ENCODE data around the gene SEMA3A.

Gene SEMA3A

DNA sequence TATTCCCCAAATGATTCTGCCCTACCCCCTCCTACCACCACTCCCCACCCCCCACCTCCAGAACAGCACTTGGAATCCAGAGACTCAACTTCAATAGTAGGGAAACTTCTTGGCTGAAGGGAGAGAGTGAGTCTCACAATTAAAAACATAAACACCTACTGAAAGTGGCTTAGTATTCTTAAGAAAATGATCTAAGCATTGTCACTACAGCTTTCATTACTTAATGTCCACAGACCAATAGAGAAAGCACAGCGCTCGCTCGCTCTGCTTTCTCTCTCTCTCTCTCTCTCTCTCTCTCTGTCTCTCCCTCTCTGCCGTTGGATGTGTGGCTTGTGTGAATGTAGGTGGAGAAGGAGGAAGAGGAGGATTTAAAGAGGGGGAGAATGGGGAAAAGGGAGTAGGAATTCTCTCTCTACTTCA is 1.5 kb upstream of the SEMA3A start:
- DNase-seq (ENCODE audit: low read depth in 2 of 2), result no peak

DNA sequence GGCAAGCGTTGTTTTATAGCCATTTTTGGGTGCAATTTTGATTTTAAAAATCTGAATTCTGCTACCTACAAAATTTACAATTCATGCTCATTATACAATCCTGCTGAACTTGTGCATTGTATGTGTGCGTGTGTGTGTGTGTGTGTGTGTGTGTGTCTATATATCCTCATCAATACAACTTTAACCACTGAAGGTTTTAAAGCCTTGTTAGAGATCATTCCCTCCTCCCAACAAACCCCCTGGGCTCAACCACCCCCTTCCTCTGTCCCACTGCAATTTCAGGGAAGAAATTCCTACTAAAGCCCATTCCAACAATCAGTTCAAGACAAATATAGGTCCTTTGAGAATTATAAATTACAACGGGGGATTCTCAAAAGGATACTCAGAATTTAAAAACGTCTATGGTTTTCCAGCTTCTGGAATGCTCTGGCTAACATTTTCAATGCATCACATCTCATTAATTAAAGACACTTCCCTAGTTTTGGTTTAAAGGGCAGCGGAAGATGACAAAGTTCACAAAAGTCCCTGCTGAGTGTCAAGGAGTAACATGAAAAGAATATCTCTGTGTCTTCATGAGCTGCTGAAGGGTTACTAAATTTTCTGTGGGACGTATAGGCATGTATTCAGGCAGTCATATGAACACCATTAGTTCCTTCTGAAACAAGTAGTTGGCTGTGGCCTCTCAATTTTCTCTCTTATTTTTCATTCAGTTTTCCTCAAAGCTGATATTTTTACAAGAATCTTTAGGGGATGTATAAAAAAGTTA is 889 bp upstream of the SEMA3A start:
- DNase-seq (ENCODE audit: low read depth in 2 of 2), result no peak

DNA sequence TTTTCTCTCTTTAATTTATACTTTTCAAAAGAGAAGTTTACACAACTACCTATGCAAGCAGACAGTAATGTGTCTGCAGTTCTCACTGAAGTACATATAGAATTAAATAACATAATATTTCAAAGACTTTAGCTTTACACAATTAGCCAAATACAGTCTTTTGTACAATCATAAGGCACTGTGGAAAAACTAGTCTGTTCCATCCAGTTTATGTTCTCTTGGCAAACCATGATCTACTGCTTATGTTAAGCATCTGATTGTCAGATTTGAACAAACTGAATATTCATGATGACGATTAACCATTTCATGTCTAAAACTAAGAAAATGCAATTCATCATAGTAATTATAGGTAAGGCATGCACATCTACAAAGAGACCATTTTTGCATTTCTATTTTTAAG is 842 bp downstream of the SEMA3A start:
- no peak for DNase-seq (ENCODE audit: low read depth in 2 of 2)

DNA sequence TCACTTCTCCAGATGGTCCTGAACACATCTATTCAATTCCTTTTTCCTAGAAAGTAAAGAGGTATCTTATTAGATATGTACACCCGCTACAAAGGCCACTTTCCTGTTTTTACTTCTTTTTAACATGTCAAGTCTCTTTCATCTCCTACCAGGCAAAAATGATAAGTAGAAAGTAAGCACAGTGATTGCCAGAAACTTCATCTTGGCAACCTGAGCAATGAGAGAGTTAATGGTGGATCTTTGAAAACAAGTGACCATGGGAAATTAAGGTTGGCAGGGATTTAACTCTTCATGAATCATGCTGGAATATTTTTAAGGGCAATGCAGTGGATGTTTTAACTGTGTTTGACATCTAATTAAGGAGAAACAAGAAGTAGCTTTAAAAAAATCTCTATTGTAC is 2.7 kb downstream of the SEMA3A start:
- DNase-seq (ENCODE audit: low read depth in 2 of 2), result no peak

DNA sequence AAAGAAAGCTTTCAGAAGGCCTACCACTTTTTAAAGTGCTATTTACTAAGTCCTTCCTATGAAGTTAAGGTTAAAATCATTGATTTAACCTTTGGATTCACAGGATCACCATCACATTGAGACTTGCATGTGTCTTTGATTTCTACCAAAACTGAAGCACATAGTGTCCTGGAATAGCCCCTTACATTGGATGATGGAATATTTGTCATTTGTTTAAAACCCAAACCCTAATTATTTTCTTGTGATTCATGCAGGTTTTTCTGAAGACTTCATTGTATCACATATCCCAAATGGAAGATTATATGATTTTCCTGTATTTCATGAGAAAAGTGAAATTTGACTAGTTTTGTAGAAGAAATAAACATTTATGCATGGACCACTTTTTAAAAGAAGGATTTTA is 3.3 kb downstream of the SEMA3A start:
- no peak for DNase-seq (ENCODE audit: low read depth in 2 of 2)

DNA sequence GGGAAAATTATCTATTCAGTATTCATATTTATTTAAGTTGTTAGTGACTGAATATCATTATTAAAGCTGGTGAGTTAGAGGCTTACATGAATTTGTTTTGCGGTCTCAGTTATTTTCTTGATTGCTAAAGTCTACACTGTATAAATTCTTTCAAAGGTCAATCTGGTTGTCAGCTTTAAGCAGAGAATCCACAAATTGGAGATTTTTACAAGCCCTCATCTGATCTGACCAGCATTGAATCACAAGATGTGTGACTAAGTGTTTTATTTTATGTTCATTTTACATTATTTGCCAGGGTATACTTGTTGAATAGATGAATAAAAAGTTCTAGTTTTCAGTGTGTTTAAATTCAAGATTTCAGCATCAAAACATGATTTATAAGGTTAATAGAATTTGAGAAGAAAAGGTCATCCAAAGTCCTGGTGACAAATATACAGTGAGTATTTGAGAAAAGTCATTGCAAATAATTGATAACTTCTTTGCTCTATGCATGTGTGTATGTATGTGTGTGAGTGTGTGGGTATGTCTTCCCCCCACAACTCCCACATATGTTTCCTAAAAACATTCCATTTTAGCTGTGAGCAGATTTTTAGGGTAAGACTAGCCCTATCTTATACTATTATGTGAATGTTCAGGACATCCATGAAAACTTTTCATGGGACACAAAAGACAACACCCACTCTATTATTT is 4.4 kb downstream of the SEMA3A start:
- DNase-seq (ENCODE audit: low read depth in 2 of 2), result no peak

DNA sequence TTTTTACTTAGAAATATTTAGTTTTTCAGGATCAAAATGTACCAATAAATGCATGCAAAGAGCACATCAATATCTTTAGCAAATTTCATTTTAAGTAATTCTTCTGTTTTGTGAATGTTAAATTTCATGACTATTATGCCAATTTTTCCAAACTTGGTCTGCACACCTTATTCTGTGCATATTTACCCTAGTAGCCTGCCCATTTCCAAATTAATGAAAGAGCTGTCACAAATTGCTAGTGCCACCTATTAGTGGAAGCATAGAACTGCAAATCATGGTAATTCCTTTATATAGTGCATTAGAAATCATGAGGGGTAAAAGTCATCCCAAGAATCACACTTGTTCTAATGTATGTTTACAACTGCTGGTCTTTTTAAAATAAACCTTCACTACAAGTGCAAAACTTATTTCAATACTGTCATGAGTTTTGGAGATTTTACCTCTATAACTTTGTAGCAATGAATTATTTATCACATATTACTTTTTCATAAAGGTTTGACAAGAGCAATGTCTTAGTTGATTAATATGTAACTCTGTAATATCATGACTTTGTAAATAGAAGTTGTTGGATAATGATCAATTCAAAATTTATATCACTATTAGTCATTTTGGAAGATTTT is 5.7 kb downstream of the SEMA3A start:
- DNase-seq (ENCODE audit: low read depth in 2 of 2), result no peak

DNA sequence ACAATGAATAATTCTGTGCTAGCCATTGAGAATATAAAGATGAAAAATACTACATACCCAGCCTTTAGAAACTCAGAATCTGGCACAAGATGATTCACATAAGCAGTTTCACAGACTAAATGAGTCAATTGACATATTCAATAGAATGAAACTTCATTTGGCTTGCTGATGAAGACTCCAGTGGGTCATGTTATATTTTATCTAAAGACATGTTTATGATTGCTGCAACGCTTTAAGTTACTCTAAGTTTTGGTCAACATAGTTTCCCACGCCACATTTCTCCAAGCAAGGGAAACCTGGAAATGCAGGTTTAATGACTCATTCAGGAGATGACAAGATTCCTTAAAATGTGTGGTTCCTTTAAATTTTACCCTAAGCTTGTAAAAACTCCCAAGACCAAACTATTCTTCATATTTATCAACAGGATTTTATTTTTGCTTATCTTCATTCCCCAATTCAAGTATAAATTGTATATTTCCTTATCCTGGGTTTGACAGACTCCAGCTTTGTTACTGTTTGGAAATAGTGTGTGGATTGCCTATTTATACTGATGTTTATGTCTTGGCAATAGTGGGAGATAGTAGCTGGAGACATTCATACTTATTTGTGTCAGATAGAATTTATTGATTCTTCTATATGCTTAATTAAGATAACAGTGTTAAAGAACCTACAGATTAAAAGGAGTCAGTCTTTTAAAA is 6.6 kb downstream of the SEMA3A start:
- DNase-seq (ENCODE audit: low read depth in 2 of 2), result no peak

DNA sequence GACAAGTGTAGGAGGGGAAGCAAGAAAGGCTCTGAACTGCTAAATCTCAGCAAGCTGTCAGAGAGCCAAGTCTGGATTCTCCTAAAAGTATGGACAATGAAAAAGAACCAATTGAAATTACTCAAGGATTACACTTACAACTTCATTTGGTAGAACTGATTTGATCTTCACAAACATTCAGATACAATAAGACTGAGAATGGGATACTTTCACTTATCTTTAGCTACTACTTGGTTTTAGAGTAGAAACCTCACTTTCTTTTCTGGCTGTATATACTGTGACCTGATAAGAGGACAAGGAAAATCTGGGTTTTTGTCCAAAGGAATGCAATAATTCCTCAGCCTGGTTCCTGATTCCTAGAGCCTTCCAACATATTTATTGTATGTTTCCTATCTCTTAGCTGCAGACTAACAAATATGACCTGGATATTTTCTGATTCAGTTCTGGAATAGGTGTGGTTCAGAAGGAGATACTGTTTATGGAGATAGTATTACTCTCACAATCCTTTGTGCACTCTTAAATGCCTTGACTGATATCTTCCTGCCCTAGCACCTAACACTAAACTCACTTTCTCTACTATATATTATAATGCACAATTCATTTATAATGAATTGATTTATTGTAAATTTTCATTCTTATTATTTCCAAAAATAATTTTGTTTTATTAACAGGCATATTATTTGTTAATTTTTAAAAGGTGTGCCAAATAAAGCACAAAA is 7.3 kb downstream of the SEMA3A start:
- no peak for DNase-seq (ENCODE audit: low read depth in 2 of 2)

DNA sequence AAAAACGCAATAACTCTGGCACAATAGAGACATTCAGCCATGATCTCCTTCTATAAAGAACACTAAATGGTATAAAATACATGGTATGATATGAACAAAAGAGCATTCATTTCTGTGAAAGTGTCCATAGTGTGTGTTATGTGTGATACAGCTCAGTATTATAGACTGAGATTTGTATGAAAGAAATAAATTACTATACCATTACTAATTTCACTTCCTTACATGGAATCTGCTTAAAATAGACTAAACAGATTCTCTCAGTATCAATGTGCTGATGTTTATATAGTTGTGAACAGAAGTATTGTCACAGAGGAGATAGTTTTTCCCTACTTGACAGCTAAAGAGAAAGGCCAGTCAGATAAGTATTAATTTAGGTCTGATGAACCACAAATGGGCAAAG is 10.8 kb downstream of the SEMA3A start:
- DNase-seq (ENCODE audit: low read depth in 2 of 2), result no peak

DNA sequence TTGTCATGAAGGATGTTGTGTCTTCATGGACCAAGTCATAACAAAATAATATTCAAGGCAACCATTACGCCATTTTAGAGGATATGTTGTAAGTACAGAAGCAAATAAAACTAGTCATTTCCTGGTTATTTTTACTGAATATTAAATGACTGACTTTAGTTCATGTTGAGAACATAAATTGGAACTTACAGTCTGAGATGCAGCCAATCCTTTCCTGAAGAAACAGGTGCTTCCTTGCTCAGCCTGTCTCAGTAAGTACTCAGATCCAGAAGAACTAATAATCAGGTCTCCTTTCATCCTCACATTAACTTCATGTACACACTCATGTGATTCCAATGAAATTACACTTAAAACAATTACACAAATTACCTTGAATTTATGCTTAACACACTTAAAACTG is 12.3 kb downstream of the SEMA3A start:
- DNase-seq (ENCODE audit: low read depth in 2 of 2), result no peak

DNA sequence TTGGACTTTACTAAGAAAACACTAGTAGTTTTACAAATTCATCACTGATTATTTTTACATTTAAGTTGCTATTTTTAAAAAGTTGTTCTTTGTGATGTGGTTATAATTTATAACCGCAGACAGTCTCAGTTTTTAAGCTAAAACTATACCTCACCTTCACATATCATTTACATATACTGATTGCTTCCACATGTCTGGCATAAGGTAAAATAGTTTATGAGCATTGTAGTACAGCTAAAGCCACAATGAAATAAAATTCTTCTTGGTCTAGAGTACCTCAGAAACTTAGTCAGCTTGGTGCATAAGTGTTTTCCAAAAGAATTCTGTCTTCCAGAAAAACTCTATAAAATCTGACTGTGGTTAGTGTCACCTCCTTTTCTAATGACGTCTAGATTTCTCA is 13.0 kb downstream of the SEMA3A start:
- no peak for DNase-seq (ENCODE audit: low read depth in 2 of 2)

DNA sequence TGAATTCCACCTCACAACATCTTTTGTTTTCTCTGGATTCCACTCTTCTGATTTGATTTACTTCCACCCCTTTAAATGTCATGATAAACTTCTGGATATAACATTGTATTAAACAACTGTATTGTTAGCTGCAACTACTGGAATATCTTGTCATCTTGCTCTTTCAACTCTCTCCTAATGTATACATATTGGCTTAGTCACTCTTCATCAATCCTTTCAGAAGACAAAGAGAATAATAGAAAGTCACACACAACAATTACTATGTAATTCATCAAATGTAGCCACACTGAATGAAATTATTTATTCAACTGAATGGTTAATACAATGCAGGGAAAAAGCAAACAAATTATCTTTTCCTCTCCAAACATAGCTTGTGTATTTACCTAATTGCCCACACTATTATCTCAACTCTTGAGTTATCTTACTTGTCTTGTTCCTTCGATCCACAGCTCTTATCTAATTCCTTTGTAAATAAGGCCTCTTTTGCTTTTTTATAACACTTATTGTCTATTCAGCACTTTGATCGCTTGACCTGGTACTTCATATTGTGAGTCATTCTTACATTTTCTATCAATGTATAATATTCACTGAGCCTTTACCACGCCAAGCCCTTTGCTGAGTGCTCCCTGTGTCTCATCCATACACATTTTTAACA is 16.7 kb downstream of the SEMA3A start:
- no peak for DNase-seq (ENCODE audit: low read depth in 2 of 2)

DNA sequence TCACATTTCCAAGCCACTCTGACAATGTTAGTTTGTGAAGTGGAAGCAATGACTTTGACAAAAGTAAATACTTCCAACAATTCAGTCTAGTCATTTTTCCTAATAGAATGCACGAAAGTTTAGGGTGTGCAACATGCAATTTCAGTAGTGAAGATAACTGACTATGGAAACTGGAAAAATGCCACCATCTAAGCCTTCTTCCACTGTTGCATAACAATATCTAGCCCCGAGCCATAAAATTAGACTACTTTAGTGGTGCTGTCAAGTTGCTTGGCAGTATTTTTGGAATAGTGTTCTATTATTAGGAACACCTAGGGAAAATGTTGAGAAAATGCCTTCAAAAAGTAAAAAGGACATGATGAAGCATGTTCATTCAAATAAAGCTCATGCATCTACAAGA is 17.9 kb downstream of the SEMA3A start:
- no peak for DNase-seq (ENCODE audit: low read depth in 2 of 2)

DNA sequence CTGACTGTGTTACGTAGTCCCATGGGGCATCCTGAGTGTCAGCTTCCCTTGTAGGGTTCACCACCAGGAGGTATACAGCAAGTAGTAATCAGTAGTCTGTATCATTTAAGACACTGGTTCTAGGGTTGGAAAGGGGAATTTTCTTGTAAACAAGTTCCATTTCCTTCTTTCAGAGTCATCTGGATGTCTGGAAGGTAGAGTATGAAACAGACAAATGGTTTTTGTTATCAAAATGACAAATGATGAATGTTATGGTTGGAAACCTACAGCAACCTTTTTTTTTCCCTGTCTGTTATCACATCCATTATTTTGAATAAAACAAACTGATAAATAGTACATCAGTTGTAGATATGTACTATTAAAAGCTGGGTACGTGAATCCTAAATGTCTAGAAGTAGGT is 19.1 kb downstream of the SEMA3A start:
- DNase-seq (ENCODE audit: low read depth in 2 of 2), result no peak

DNA sequence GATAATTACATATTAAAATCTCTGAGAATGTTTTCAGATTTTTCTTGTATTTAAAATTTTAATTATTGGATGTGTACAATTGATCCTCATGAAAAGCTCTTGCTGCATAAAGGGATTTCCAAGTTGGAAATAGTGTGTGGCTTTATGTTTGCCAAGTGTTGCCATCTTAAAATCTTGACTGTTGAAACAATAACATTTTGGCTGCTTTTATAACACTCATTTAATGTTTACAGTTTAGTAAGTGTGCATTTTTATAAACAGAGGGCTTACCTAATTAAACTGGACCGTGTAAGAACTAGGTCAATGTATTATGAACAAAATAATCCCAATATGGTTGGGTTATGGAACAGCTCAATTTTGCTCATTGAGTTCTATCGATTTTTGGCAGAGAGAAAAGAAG is 23.9 kb downstream of the SEMA3A start:
- DNase-seq (ENCODE audit: low read depth in 2 of 2), result no peak

DNA sequence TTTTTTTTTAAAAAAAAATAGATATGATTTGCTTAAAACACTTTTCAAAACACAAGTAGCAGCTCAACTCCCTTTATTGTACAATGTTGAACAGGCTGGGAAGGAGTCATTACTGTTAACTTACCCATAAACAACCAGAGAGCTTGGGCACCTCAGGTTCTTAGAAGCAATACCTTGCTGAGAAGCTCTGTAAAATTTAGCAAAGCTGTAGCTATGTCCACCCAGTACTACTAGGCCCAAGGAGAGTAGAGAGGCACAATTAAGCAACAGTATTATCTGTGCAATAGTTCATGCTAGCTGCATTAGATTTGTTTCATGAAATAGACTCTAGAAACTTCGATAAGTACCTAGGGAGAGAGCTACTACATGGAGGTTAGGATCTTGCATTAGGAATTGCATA is 32.0 kb downstream of the SEMA3A start:
- no peak for DNase-seq (ENCODE audit: low read depth in 2 of 2)

DNA sequence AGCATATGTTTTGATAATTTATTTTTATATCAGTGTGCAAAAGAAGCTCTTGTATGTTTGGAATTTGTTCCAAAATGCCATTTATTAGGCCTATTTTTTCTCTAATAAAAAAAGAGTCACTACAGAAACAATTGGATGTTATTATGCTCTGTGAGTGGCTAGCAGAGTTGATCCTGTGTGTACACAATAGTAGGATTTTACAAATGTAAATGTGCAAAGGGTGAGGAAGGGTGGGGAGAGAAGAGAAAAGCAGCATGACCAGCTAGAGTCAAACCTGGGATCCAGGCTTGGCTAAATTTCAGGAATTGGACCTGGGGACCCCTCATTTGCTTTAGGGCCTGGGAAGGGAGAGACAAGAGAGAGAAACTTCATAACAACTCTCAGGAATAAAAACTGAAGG is 32.5 kb downstream of the SEMA3A start:
- no peak for DNase-seq (ENCODE audit: low read depth in 2 of 2)

DNA sequence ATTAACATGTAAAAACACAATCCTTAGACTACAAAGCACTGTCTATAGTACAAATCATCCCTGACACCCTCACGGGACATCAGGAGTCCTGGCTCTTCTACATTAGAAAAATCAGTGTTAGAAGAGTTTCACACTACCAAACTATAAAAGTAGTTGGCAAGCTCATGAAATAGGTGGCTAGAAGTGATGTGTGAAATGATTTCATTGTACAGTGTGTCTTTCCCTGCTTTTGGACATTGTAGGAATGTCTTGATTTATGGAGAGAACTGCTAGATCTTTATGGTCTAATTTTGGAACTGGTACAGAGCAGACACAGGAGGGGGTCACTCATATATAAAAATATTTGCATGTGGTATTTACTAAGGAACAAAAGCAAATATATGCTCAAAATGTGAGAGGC is 33.2 kb downstream of the SEMA3A start:
- no peak for DNase-seq (ENCODE audit: low read depth in 2 of 2)

DNA sequence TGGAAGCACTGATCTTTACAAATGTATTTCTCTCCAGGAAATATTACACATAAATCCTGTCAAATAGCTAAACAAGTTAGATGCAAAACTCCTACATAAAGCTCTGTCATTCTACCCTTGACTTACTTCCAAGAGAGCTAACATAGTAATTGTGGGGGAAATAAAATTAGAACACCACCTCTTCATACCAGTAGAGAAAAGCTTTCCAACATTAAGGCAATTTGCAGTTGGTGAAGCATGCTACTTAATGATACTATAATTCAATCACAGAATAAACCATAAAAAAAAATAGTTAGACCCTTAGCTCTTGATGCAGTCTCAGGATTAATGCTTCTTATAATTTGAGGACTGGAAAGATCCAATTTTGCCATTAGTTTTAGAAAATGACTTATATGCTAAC is 35.2 kb downstream of the SEMA3A start:
- DNase-seq (ENCODE audit: low read depth in 2 of 2), result no peak

DNA sequence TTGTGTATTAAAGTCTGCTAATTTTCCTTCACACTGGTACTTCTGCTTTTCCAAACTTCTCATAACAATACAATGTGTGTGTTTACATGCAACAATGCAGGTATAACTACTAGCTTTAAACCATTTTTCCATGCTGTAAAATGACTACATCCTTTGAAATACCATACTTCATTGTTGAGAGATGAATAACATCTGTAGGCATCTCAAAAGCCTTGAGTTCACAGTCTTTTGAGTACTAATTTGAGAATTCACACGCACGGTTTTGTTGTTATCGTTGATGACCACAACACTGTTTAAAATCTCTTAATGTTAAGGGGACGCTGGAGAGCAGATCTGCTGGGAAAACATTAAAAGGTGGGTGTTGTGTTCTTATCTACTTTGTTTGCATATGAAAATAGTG is 37.4 kb downstream of the SEMA3A start:
- no peak for DNase-seq (ENCODE audit: low read depth in 2 of 2)

Measured in stimulated activated CD8-positive, alpha-beta memory T cell treated with anti-CD3 and anti-CD28 coated beads, Interleukin-2, amount 100 ng/mL, for 48 hours (primary cell).